GM23338 (cell line): Measurements from ENCODE around the gene OXNAD1. TPM values are rescaled to one million over a fixed set of nuclear protein-coding genes. Genes with fewer than 3 reads are reported as not detected.

ENCODE experiments used
- ATAC-seq: fragments of 200-7000 bp; cut with Tn5 transposase; 3 replicates; pipeline ENCODE4 v1.9.1; 2020
- DNase-seq: peaks from one replicate; pipeline ENCODE4 v3.0.0-alpha.2; 2015; ENCODE audit warnings: low spot score
- H2AFZ ChIP-seq: fragments of 200-600 bp; sonication (generic); 2 replicates; pipeline ENCODE4 v1.8.0; 2016; ENCODE audit warnings: antibody characterized with exemption, mild to moderate bottlenecking, moderate library complexity
- H3F3A ChIP-seq: fragments of 200-600 bp; sonication (generic); replicated peaks from 2 replicates; pipeline ENCODE4 v1.8.0; 2017; ENCODE audit warnings: antibody characterized with exemption, mixed run types, low read depth
- H3K27ac ChIP-seq: fragments of 200-600 bp; sonication (generic); 2 replicates; pipeline ENCODE4 v1.6.1; 2016; ENCODE audit warnings: low read depth
- H3K27me3 ChIP-seq: fragments of 200-600 bp; sonication (generic); 2 replicates; pipeline ENCODE4 v1.8.0; 2016; ENCODE audit warnings: mild to moderate bottlenecking, mixed run types, moderate library complexity; ENCODE audit not compliant: insufficient read depth
- H3K36me3 ChIP-seq: fragments of 200-600 bp; sonication (generic); 2 replicates; pipeline ENCODE4 v1.8.0; 2016; ENCODE audit warnings: mild to moderate bottlenecking; ENCODE audit not compliant: insufficient read depth
- H3K4me1 ChIP-seq: fragments of 200-600 bp; sonication (generic); 2 replicates; pipeline ENCODE4 v1.8.0; 2016; ENCODE audit warnings: mild to moderate bottlenecking, moderate library complexity; ENCODE audit not compliant: insufficient read depth
- H3K4me2 ChIP-seq: fragments of 200-600 bp; sonication (generic); 2 replicates; pipeline ENCODE4 v1.7.1; 2017; ENCODE audit warnings: mixed run types
- H3K4me3 ChIP-seq: fragments of 200-600 bp; sonication (generic); 2 replicates; pipeline ENCODE4 v1.6.1; 2016; ENCODE audit warnings: mixed run types
- H3K79me2 ChIP-seq: fragments of 200-600 bp; sonication (generic); replicated peaks from 2 replicates; pipeline ENCODE4 v1.8.0; 2017; ENCODE audit warnings: mild to moderate bottlenecking; ENCODE audit not compliant: insufficient read depth
- H3K9me2 ChIP-seq: fragments of 200-600 bp; sonication (generic); 2 replicates; pipeline ENCODE4 v1.8.0; 2017; ENCODE audit not compliant: insufficient read depth
- H4K20me1 ChIP-seq: fragments of 200-600 bp; sonication (generic); replicated peaks from 2 replicates; pipeline ENCODE4 v1.8.0; 2017; ENCODE audit warnings: mild to moderate bottlenecking; ENCODE audit not compliant: insufficient read depth
- H3K27ac Mint-ChIP-seq: 2 replicates; pipeline ENCODE4 v1.8.0; 2020; ENCODE audit warnings: inconsistent platforms, mild to moderate bottlenecking, moderate library complexity, mixed read lengths
- H3K27me3 Mint-ChIP-seq: 3 replicates; pipeline ENCODE4 v1.8.0; 2022; ENCODE audit warnings: low read depth, mild to moderate bottlenecking, moderate library complexity, mixed read lengths, inconsistent platforms; ENCODE audit not compliant: insufficient read depth, poor library complexity
- H3K36me3 Mint-ChIP-seq: 3 replicates; pipeline ENCODE4 v1.8.0; 2021; ENCODE audit warnings: low read depth, mild to moderate bottlenecking, inconsistent platforms, moderate library complexity, mixed read lengths
- H3K4me1 Mint-ChIP-seq: 3 replicates; pipeline ENCODE4 v1.8.0; 2020; ENCODE audit warnings: mild to moderate bottlenecking, inconsistent platforms, mixed read lengths
- H3K4me3 Mint-ChIP-seq: 3 replicates; pipeline ENCODE4 v1.8.0; 2021; ENCODE audit warnings: moderate library complexity, mild to moderate bottlenecking, inconsistent platforms, mixed read lengths
- H3K9me3 Mint-ChIP-seq: 3 replicates; pipeline ENCODE4 v1.8.0; 2020; ENCODE audit warnings: moderate library complexity, mild to moderate bottlenecking, inconsistent platforms, mixed read lengths
- CREB1 ChIP-seq: fragments of 250-450 bp; sonication (Bioruptor Pico); IDR thresholded peaks from 2 replicates; pipeline ENCODE4 v1.5.0; 2020; ENCODE audit warnings: low read depth, mild to moderate bottlenecking, moderate library complexity
- EZH2 ChIP-seq: fragments of 200-600 bp; sonication (generic); IDR thresholded peaks from one replicate; pipeline ENCODE4 v1.8.0; 2017; ENCODE audit warnings: antibody characterized with exemption, mild to moderate bottlenecking, low read depth; ENCODE audit not compliant: unreplicated experiment
- EZH2phosphoT487 ChIP-seq: fragments of 200-600 bp; sonication (generic); IDR thresholded peaks from one replicate; pipeline ENCODE4 v1.8.1; 2018; ENCODE audit warnings: antibody characterized with exemption; ENCODE audit not compliant: unreplicated experiment
- JUNB ChIP-seq: IDR thresholded peaks from one replicate; pipeline ENCODE4 v1.6.1; 2016; ENCODE audit warnings: antibody characterized with exemption; ENCODE audit not compliant: unreplicated experiment
- NANOG ChIP-seq: IDR thresholded peaks from 2 replicates; pipeline ENCODE4 v1.6.1; 2016; ENCODE audit warnings: antibody characterized with exemption, borderline replicate concordance
- POLR2AphosphoS5 ChIP-seq: IDR thresholded peaks from 2 replicates; pipeline ENCODE4 v1.6.1; 2016; ENCODE audit warnings: antibody characterized with exemption, low read depth
- STAT1 ChIP-seq: IDR thresholded peaks from one replicate; pipeline ENCODE4 v1.6.1; 2016; ENCODE audit warnings: antibody characterized with exemption; ENCODE audit not compliant: unreplicated experiment
- ZNF114 ChIP-seq: fragments of 250-450 bp; sonication (Bioruptor Pico); IDR thresholded peaks from 2 replicates; pipeline ENCODE4 v1.5.0; 2020; ENCODE audit warnings: mild to moderate bottlenecking, moderate library complexity
- ZNF331 ChIP-seq: fragments of 250-450 bp; sonication (Bioruptor Pico); IDR thresholded peaks from 2 replicates; pipeline ENCODE4 v1.5.0; 2020; ENCODE audit warnings: low read depth, mild to moderate bottlenecking, moderate library complexity
- polyA plus RNA-seq: library from polyadenylated mRNA; unstranded; fragments of >200 nt; fragmentation: Nextera tagmentation; extraction: Ambion mirVana; gene quantifications from 2 replicates; pipeline ENCODE4 v1.2.1, GENCODE V29; 2016
- total RNA-seq: library from RNA; depleted of rRNA; stranded (reverse); fragments of >200 nt; shearing (Covaris generic); gene quantifications from 2 replicates; pipeline ENCODE4 v1.2.3, GENCODE V29; 2014
- TF ChIP-seq, protein P1 (sequence below), 2 experiments: fragments of 200-600 bp in 1 of 2; sonication (generic) in 1 of 2; conservative IDR thresholded peaks; 2 replicates each; pipeline versions ENCODE4 v1.5.1 to v1.6.1; 2016 to 2017; ENCODE audit warnings: antibody characterized with exemption in 2 of 2, low read depth in 2 of 2, mild to moderate bottlenecking in 2 of 2, moderate library complexity in 1 of 2
- TF ChIP-seq, protein P2 (sequence below): IDR thresholded peaks from 2 replicates; pipeline ENCODE4 v1.6.1; 2016; ENCODE audit warnings: antibody characterized with exemption
- TF ChIP-seq, protein P3 (sequence below): fragments of 250-450 bp; sonication (Bioruptor Pico); IDR thresholded peaks from 2 replicates; pipeline ENCODE4 v1.5.0; 2020; ENCODE audit warnings: mild to moderate bottlenecking, moderate library complexity
- TF ChIP-seq, protein P4 (sequence below): IDR thresholded peaks from one replicate; pipeline ENCODE4 v1.6.1; 2018; ENCODE audit warnings: antibody characterized with exemption; ENCODE audit not compliant: unreplicated experiment

OXNAD1 gene
- total and polyA plus RNA-seq, 2 experiments from 2014 or later = 22.9 to 34.2 TPM

DNA sequence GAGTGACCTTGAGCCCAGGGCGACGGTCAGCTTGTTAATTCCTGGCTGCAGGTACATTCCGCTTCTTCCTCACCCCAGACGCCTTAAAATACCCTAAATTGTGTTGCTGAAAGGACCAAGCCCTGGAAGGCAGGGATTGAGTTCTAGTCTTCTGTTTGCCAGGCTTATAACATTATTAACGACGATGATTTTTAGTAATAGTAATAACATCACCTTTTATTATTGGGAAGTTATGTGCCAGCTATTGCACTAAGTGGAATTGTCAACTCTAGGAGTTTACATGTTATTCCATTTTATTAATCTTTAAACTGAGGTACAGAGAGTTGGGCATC lies 409 bp downstream of the OXNAD1 start:
- no peak for DNase-seq
- H3K36me3 ChIP-seq = peaks cover 10% of the 10 kb centered on the region
- peak overlapping the region; percentile 98 for H3K27ac Mint-ChIP-seq
- peaks cover 7% of the 10 kb centered on the region for H3K4me1 ChIP-seq
- H3K4me3 ChIP-seq = peak overlapping the region; percentile 92
- H3K9me3 Mint-ChIP-seq = no peaks in the 10 kb centered on the region
- H3K79me2 ChIP-seq = peaks cover 72% of the 10 kb centered on the region
- peaks cover 4% of the 10 kb centered on the region for H3K27me3 Mint-ChIP-seq
- H3F3A ChIP-seq = no peaks in the 10 kb centered on the region
- peak overlapping the region; percentile 52; the same call in 1 of the 2 replicates for H2AFZ ChIP-seq
- no peaks in the 10 kb centered on the region for H3K9me2 ChIP-seq
- peak overlapping the region; percentile 97 for H3K4me3 Mint-ChIP-seq
- H3K36me3 Mint-ChIP-seq = peaks cover 8% of the 10 kb centered on the region; the same call in 2 of the 3 replicates
- ATAC-seq = no peak
- TF ChIP-seq ZNF331 (CRISPR knock-in tag) (no peak), CREB1 (CRISPR knock-in tag) (no peak), STAT1 (no peak), EZH2phosphoT487 (no peak), ZNF114 (CRISPR knock-in tag) (no peak), NANOG (no peak), EZH2 (no peak), JUNB (no peak), POLR2AphosphoS5 (no peak)
- TF ChIP-seq, protein P1, sequence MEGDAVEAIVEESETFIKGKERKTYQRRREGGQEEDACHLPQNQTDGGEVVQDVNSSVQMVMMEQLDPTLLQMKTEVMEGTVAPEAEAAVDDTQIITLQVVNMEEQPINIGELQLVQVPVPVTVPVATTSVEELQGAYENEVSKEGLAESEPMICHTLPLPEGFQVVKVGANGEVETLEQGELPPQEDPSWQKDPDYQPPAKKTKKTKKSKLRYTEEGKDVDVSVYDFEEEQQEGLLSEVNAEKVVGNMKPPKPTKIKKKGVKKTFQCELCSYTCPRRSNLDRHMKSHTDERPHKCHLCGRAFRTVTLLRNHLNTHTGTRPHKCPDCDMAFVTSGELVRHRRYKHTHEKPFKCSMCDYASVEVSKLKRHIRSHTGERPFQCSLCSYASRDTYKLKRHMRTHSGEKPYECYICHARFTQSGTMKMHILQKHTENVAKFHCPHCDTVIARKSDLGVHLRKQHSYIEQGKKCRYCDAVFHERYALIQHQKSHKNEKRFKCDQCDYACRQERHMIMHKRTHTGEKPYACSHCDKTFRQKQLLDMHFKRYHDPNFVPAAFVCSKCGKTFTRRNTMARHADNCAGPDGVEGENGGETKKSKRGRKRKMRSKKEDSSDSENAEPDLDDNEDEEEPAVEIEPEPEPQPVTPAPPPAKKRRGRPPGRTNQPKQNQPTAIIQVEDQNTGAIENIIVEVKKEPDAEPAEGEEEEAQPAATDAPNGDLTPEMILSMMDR (conservative IDR thresholded peaks at IDR 0.05; ENCODE audit: low read depth in 2 of 2) = no peak
- TF ChIP-seq, protein P2, sequence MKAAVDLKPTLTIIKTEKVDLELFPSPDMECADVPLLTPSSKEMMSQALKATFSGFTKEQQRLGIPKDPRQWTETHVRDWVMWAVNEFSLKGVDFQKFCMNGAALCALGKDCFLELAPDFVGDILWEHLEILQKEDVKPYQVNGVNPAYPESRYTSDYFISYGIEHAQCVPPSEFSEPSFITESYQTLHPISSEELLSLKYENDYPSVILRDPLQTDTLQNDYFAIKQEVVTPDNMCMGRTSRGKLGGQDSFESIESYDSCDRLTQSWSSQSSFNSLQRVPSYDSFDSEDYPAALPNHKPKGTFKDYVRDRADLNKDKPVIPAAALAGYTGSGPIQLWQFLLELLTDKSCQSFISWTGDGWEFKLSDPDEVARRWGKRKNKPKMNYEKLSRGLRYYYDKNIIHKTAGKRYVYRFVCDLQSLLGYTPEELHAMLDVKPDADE = no peak
- TF ChIP-seq, protein P3, sequence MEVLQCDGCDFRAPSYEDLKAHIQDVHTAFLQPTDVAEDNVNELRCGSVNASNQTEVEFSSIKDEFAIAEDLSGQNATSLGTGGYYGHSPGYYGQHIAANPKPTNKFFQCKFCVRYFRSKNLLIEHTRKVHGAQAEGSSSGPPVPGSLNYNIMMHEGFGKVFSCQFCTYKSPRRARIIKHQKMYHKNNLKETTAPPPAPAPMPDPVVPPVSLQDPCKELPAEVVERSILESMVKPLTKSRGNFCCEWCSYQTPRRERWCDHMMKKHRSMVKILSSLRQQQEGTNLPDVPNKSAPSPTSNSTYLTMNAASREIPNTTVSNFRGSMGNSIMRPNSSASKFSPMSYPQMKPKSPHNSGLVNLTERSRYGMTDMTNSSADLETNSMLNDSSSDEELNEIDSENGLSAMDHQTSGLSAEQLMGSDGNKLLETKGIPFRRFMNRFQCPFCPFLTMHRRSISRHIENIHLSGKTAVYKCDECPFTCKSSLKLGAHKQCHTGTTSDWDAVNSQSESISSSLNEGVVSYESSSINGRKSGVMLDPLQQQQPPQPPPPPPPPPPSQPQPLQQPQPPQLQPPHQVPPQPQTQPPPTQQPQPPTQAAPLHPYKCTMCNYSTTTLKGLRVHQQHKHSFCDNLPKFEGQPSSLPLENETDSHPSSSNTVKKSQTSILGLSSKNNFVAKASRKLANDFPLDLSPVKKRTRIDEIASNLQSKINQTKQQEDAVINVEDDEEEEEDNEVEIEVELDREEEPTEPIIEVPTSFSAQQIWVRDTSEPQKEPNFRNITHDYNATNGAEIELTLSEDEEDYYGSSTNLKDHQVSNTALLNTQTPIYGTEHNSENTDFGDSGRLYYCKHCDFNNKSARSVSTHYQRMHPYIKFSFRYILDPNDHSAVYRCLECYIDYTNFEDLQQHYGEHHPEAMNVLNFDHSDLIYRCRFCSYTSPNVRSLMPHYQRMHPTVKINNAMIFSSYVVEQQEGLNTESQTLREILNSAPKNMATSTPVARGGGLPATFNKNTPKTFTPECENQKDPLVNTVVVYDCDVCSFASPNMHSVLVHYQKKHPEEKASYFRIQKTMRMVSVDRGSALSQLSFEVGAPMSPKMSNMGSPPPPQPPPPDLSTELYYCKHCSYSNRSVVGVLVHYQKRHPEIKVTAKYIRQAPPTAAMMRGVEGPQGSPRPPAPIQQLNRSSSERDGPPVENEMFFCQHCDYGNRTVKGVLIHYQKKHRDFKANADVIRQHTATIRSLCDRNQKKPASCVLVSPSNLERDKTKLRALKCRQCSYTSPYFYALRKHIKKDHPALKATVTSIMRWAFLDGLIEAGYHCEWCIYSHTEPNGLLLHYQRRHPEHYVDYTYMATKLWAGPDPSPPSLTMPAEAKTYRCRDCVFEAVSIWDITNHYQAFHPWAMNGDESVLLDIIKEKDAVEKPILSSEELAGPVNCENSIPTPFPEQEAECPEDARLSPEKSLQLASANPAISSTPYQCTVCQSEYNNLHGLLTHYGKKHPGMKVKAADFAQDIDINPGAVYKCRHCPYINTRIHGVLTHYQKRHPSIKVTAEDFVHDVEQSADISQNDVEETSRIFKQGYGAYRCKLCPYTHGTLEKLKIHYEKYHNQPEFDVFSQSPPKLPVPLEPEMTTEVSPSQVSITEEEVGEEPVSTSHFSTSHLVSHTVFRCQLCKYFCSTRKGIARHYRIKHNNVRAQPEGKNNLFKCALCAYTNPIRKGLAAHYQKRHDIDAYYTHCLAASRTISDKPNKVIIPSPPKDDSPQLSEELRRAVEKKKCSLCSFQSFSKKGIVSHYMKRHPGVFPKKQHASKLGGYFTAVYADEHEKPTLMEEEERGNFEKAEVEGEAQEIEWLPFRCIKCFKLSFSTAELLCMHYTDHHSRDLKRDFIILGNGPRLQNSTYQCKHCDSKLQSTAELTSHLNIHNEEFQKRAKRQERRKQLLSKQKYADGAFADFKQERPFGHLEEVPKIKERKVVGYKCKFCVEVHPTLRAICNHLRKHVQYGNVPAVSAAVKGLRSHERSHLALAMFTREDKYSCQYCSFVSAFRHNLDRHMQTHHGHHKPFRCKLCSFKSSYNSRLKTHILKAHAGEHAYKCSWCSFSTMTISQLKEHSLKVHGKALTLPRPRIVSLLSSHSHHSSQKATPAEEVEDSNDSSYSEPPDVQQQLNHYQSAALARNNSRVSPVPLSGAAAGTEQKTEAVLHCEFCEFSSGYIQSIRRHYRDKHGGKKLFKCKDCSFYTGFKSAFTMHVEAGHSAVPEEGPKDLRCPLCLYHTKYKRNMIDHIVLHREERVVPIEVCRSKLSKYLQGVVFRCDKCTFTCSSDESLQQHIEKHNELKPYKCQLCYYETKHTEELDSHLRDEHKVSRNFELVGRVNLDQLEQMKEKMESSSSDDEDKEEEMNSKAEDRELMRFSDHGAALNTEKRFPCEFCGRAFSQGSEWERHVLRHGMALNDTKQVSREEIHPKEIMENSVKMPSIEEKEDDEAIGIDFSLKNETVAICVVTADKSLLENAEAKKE = no peak
- TF ChIP-seq, protein P4, sequence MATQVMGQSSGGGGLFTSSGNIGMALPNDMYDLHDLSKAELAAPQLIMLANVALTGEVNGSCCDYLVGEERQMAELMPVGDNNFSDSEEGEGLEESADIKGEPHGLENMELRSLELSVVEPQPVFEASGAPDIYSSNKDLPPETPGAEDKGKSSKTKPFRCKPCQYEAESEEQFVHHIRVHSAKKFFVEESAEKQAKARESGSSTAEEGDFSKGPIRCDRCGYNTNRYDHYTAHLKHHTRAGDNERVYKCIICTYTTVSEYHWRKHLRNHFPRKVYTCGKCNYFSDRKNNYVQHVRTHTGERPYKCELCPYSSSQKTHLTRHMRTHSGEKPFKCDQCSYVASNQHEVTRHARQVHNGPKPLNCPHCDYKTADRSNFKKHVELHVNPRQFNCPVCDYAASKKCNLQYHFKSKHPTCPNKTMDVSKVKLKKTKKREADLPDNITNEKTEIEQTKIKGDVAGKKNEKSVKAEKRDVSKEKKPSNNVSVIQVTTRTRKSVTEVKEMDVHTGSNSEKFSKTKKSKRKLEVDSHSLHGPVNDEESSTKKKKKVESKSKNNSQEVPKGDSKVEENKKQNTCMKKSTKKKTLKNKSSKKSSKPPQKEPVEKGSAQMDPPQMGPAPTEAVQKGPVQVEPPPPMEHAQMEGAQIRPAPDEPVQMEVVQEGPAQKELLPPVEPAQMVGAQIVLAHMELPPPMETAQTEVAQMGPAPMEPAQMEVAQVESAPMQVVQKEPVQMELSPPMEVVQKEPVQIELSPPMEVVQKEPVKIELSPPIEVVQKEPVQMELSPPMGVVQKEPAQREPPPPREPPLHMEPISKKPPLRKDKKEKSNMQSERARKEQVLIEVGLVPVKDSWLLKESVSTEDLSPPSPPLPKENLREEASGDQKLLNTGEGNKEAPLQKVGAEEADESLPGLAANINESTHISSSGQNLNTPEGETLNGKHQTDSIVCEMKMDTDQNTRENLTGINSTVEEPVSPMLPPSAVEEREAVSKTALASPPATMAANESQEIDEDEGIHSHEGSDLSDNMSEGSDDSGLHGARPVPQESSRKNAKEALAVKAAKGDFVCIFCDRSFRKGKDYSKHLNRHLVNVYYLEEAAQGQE = no peak
- H3K4me2 ChIP-seq = peak overlapping the region; percentile 91
- H3K27ac ChIP-seq = peak overlapping the region; percentile 86
- H3K4me1 Mint-ChIP-seq = peaks cover 19% of the 10 kb centered on the region
- peaks cover 5% of the 10 kb centered on the region for H4K20me1 ChIP-seq
- no peaks in the 10 kb centered on the region for H3K27me3 ChIP-seq
